Measurements from ENCODE around the gene KANSL1.

DNA sequence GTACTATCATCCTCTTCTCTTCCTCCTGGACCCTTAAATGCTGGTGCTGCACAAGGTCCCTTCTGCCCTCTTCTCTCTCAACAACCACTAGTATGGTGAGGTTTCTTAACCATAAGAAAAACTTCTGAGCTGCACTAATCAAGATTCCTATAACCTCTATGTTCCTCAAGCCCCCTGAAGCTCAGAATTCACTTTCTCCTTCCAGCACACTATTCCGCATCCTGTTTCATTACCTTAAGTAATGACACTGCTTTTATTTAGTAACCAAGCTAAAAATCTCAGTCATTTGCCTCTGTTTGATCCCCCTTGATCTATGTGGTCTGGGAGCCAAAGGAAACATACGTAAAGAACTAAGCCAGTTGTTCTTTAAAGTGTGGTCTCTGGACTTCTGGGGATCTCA lies 20.1 kb downstream of the KANSL1 start:
- TF ChIP-seq, protein P1, sequence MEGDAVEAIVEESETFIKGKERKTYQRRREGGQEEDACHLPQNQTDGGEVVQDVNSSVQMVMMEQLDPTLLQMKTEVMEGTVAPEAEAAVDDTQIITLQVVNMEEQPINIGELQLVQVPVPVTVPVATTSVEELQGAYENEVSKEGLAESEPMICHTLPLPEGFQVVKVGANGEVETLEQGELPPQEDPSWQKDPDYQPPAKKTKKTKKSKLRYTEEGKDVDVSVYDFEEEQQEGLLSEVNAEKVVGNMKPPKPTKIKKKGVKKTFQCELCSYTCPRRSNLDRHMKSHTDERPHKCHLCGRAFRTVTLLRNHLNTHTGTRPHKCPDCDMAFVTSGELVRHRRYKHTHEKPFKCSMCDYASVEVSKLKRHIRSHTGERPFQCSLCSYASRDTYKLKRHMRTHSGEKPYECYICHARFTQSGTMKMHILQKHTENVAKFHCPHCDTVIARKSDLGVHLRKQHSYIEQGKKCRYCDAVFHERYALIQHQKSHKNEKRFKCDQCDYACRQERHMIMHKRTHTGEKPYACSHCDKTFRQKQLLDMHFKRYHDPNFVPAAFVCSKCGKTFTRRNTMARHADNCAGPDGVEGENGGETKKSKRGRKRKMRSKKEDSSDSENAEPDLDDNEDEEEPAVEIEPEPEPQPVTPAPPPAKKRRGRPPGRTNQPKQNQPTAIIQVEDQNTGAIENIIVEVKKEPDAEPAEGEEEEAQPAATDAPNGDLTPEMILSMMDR (IDR thresholded peaks at IDR 0.05) = no peak
- TF ChIP-seq POLR2A (IDR thresholded peaks at IDR 0.05) = no peak
